SK-N-SH treated with all-trans-retinoic acid at 6 μM for 48 hours (cell line): ENCODE results near the gene MYLK4.

Experiments
- ARNTL ChIP-seq: fragments of 450-650 bp; formaldehyde crosslinking; IDR thresholded peaks from 2 replicates; pipeline ENCODE4 v1.5.0; 2020; ENCODE audit warnings: low read depth, mild to moderate bottlenecking, moderate library complexity, borderline replicate concordance
- CREB5 ChIP-seq: fragments of 250-450 bp; sonication (Bioruptor Pico); IDR thresholded peaks from 2 replicates; pipeline ENCODE4 v1.5.1; 2020; ENCODE audit warnings: low read depth, mild to moderate bottlenecking, moderate library complexity
- CSDC2 ChIP-seq: fragments of 250-450 bp; sonication (Bioruptor Pico); IDR thresholded peaks from 2 replicates; pipeline ENCODE4 v1.5.0; 2020; ENCODE audit warnings: mild to moderate bottlenecking, moderate library complexity
- CSRNP3 ChIP-seq: fragments of 250-450 bp; sonication (Bioruptor Pico); IDR thresholded peaks from 2 replicates; pipeline ENCODE4 v1.5.1; 2021; ENCODE audit warnings: mild to moderate bottlenecking, moderate library complexity
- ESRRG ChIP-seq: fragments of 250-450 bp; sonication (Bioruptor Pico); IDR thresholded peaks from 2 replicates; pipeline ENCODE4 v1.6.1; 2021; ENCODE audit warnings: mild to moderate bottlenecking
- ZNF565 ChIP-seq: fragments of 450-650 bp; formaldehyde crosslinking; conservative IDR thresholded peaks from 2 replicates; pipeline ENCODE4 v1.5.0; 2020; ENCODE audit warnings: low read depth, mild to moderate bottlenecking, moderate library complexity
- TF ChIP-seq, protein P1 (sequence below): fragments of 250-450 bp; sonication (Bioruptor Pico); IDR thresholded peaks from 2 replicates; pipeline ENCODE4 v1.8.0; 2021; ENCODE audit warnings: low read depth, mild to moderate bottlenecking, moderate library complexity, borderline replicate concordance

DNA sequence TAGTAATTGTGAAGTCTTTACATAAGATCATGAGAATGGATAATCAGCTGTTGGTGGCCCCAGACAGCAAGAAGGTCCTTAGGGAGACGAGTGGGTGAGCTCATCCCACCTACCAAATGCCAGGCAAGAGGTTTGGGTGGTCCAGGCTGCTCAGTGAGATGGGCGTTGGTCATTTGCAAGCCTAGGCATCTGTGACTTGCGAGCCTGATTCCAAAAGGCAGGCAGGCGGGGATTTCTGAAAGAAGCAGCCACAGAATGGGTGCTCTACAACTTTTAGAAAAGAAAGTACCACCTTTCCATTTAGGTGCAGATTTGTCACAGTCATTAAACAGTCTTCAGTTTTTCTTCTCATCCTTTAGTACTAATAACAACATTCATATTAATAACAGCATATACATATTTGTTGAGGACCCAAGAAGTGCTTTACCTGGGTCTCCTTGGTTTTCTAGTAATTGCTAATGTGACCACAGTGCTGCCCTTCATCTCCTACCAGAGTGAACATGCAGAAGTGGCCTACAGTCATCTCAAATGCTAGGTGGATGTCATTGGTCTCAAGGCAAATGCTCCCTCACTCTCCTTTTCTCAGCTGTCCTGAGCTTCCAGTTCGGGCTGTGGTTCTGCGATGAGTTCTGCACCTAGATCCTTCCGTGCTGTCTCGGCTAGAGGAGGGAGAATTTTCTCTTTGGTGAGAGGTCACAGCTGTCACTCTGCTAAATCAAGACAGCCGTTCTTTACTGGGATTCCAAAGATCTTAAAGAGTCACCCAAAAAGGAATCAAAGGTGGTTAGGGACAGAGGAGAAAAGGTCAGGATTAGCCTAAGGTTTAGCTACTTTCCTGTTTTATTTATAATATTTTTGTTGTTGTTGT is 17.2 kb upstream of the MYLK4 start:
- TF ChIP-seq CSDC2 (CRISPR knock-in tag) (no peak), ZNF565 (CRISPR knock-in tag) (no peak), CREB5 (CRISPR knock-in tag) (no peak), ARNTL (CRISPR knock-in tag) (no peak), ESRRG (no peak), CSRNP3 (CRISPR knock-in tag) (no peak)
- TF ChIP-seq, protein P1, sequence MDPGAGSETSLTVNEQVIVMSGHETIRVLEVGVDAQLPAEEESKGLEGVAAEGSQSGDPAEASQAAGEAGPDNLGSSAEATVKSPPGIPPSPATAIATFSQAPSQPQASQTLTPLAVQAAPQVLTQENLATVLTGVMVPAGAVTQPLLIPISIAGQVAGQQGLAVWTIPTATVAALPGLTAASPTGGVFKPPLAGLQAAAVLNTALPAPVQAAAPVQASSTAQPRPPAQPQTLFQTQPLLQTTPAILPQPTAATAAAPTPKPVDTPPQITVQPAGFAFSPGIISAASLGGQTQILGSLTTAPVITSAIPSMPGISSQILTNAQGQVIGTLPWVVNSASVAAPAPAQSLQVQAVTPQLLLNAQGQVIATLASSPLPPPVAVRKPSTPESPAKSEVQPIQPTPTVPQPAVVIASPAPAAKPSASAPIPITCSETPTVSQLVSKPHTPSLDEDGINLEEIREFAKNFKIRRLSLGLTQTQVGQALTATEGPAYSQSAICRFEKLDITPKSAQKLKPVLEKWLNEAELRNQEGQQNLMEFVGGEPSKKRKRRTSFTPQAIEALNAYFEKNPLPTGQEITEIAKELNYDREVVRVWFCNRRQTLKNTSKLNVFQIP: no peak
